H1 (cell line): ENCODE measurements around the gene SPARCL1. TPM values are rescaled to one million over a fixed set of nuclear protein-coding genes. Genes with fewer than 3 reads are reported as not detected.

Source experiments
- CTCF ChIA-PET: fragments of 300-600 bp; sonication (Branson Sonifier 250); formaldehyde crosslinking; loops from one replicate; lab custom pipeline; 2021; ENCODE audit not compliant: partially characterized antibody; lab: Charles Lee
- POLR2A ChIA-PET: fragments of 300-600 bp; sonication (Branson Sonifier 250); formaldehyde crosslinking; loops from one replicate; lab custom pipeline; 2021; ENCODE audit warnings: inconsistent platforms; ENCODE audit not compliant: partially characterized antibody; lab: Charles Lee
- DNase-seq, 2 experiments: peaks; one replicate each; pipeline versions ENCODE4 v3.0.0 to v3.0.0-alpha.2; 2010 to 2022; ENCODE audit warnings: low spot score in 2 of 2, low read depth in 1 of 2, mixed read lengths in 1 of 2
- FAIRE-seq: peaks from 2 replicates; lab custom pipeline; 2011; peaks lifted over from hg19 to GRCh38; lab: Jason Lieb, UNC
- H2AFZ ChIP-seq: 2 replicates; pipeline ENCODE4 v1.8.1; 2012; ENCODE audit warnings: low read length, inconsistent platforms
- H2AK5ac ChIP-seq: 2 replicates; pipeline ENCODE4 v1.6.1; 2013; ENCODE audit warnings: low read depth, low read length
- H2BK120ac ChIP-seq: replicated peaks from 2 replicates; pipeline ENCODE3; 2013; ENCODE audit warnings: low read depth, low read length, inconsistent platforms
- H2BK12ac ChIP-seq: 2 replicates; pipeline ENCODE4 v1.6.1; 2013; ENCODE audit warnings: low read depth, low read length
- H2BK15ac ChIP-seq: 2 replicates; pipeline ENCODE4 v1.6.1; 2013; ENCODE audit warnings: low read length
- H2BK20ac ChIP-seq: 2 replicates; pipeline ENCODE4 v1.6.1; 2013; ENCODE audit warnings: low read length
- H2BK5ac ChIP-seq: 2 replicates; pipeline ENCODE4 v1.6.1; 2013; ENCODE audit warnings: low read depth, low read length
- H3K14ac ChIP-seq: 2 replicates; pipeline ENCODE4 v1.6.1; 2013; ENCODE audit warnings: inconsistent platforms; ENCODE audit not compliant: insufficient read length
- H3K18ac ChIP-seq: 2 replicates; pipeline ENCODE4 v1.6.1; 2013; ENCODE audit warnings: low read length; ENCODE audit errors: extremely low read depth
- H3K23ac ChIP-seq: 2 replicates; pipeline ENCODE4 v1.6.1; 2013; ENCODE audit warnings: inconsistent platforms; ENCODE audit not compliant: insufficient read length
- H3K23me2 ChIP-seq: 2 replicates; pipeline ENCODE4 v1.6.1; 2013; ENCODE audit warnings: low read depth, low read length
- H3K27ac ChIP-seq: 2 replicates; pipeline ENCODE4 v1.6.1; 2011; ENCODE audit warnings: low read depth, low read length, inconsistent platforms
- H3K27me3 ChIP-seq, 4 experiments: replicated peaks in 1 of 4; 1 replicate in 1 of 4; 2 replicates in 3 of 4; pipeline versions ENCODE4 v1.6.1 to v1.8.1; 2011 to 2013; ENCODE audit warnings: low read length in 3 of 4, mild to moderate bottlenecking in 3 of 4, inconsistent platforms in 2 of 4, mixed read lengths in 2 of 4, moderate library complexity in 1 of 4; ENCODE audit not compliant: control insufficient read depth in 3 of 4, insufficient read depth in 3 of 4; ENCODE audit errors: extremely low read depth in 1 of 4
- H3K36me3 ChIP-seq, 4 experiments: 2 replicates each; pipeline versions ENCODE4 v1.6.1 to v1.8.1; 2011 to 2013; ENCODE audit warnings: mild to moderate bottlenecking in 4 of 4, low read length in 3 of 4, moderate library complexity in 2 of 4, control low read depth in 1 of 4, inconsistent platforms in 1 of 4; ENCODE audit not compliant: insufficient read depth in 4 of 4, control insufficient read depth in 2 of 4
- H3K4ac ChIP-seq: replicated peaks from 2 replicates; pipeline ENCODE3; 2013; ENCODE audit warnings: low read length, low read depth, mixed read lengths, inconsistent platforms; ENCODE audit not compliant: insufficient read length
- H3K4me1 ChIP-seq, 4 experiments: replicated peaks in 1 of 4; 1 replicate in 1 of 4; 2 replicates in 3 of 4; pipeline versions ENCODE4 v1.6.1 to v1.8.1; 2011 to 2013; ENCODE audit warnings: low read length in 3 of 4, inconsistent platforms in 2 of 4, mixed read lengths in 1 of 4; ENCODE audit not compliant: insufficient read depth in 4 of 4, control insufficient read depth in 3 of 4
- H3K4me2 ChIP-seq, 2 experiments: 2 replicates each; pipeline versions ENCODE4 v1.6.1 to v1.8.1; 2011 to 2013; ENCODE audit warnings: low read depth in 2 of 2, low read length in 2 of 2, control low read depth in 1 of 2, inconsistent platforms in 1 of 2, mild to moderate bottlenecking in 1 of 2; ENCODE audit not compliant: insufficient read depth in 1 of 2
- H3K4me3 ChIP-seq, 4 experiments: fragments of 200-600, 300-600 bp in 1 of 4; sonication (generic), shearing (Covaris generic), sonication (Bioruptor Twin) in 1 of 4; 2 replicates each; pipeline versions ENCODE4 v1.5.1 to v1.8.1; 2011 to 2016; ENCODE audit warnings: low read length in 4 of 4, low read depth in 3 of 4, control low read depth in 2 of 4, inconsistent platforms in 2 of 4, mild to moderate bottlenecking in 2 of 4, mixed read lengths in 1 of 4, moderate library complexity in 1 of 4; ENCODE audit not compliant: insufficient read depth in 2 of 4; ENCODE audit errors: extremely low read depth in 1 of 4
- H3K56ac ChIP-seq: replicated peaks from 2 replicates; pipeline ENCODE3; 2013; ENCODE audit warnings: low read depth, mild to moderate bottlenecking, mixed read lengths, low read length, inconsistent platforms; ENCODE audit not compliant: insufficient read length
- H3K79me1 ChIP-seq: 2 replicates; pipeline ENCODE4 v1.6.1; 2013; ENCODE audit warnings: low read depth, low read length, control low read depth
- H3K79me2 ChIP-seq, 2 experiments: 2 replicates each; pipeline versions ENCODE4 v1.6.1 to v1.8.1; 2012 to 2013; ENCODE audit warnings: low read length in 2 of 2, mild to moderate bottlenecking in 2 of 2, inconsistent platforms in 1 of 2; ENCODE audit not compliant: insufficient read depth in 2 of 2, control insufficient read depth in 1 of 2
- H3K9ac ChIP-seq, 4 experiments: replicated peaks in 1 of 4; 1 replicate in 1 of 4; 2 replicates in 3 of 4; pipeline versions ENCODE4 v1.6.1 to v1.8.1; 2011 to 2013; ENCODE audit warnings: low read depth in 3 of 4, low read length in 3 of 4, control low read depth in 2 of 4, mild to moderate bottlenecking in 2 of 4, moderate library complexity in 2 of 4, inconsistent platforms in 1 of 4; ENCODE audit errors: extremely low read depth in 1 of 4
- H3K9me3 ChIP-seq, 2 experiments: 2 replicates each; pipeline versions ENCODE4 v1.6.1 to v1.8.1; 2012 to 2013; ENCODE audit warnings: mild to moderate bottlenecking in 2 of 2, moderate library complexity in 2 of 2, control low read depth in 1 of 2, inconsistent platforms in 1 of 2, low read depth in 1 of 2, low read length in 1 of 2, mixed read lengths in 1 of 2; ENCODE audit not compliant: insufficient read depth in 2 of 2
- H4K20me1 ChIP-seq, 2 experiments: replicated peaks in 1 of 2; 2 replicates each; pipeline versions ENCODE3 to v1.8.1; 2011 to 2013; ENCODE audit warnings: inconsistent platforms in 2 of 2, low read length in 2 of 2, mild to moderate bottlenecking in 1 of 2; ENCODE audit not compliant: insufficient read depth in 2 of 2, control insufficient read depth in 1 of 2
- H4K5ac ChIP-seq: 2 replicates; pipeline ENCODE4 v1.6.1; 2013; ENCODE audit warnings: low read length, low read depth, mixed read lengths, inconsistent platforms; ENCODE audit not compliant: insufficient read length
- H4K8ac ChIP-seq: 2 replicates; pipeline ENCODE4 v1.8.0; 2013; ENCODE audit warnings: mild to moderate bottlenecking, moderate library complexity, low read length, inconsistent platforms; ENCODE audit not compliant: insufficient read depth; ENCODE audit errors: extremely low read depth
- H4K91ac ChIP-seq: replicated peaks from 2 replicates; pipeline ENCODE3; 2013; ENCODE audit warnings: low read length, mixed read lengths, inconsistent platforms; ENCODE audit not compliant: insufficient read length
- EZH2 ChIP-seq: fragments of 200-600 bp; sonication (generic); IDR thresholded peaks from 2 replicates; pipeline ENCODE4 v1.7.1; 2012; ENCODE audit warnings: low read depth, mild to moderate bottlenecking, moderate library complexity, low read length, inconsistent platforms; ENCODE audit not compliant: severe bottlenecking
- NANOG ChIP-seq: IDR thresholded peaks from 2 replicates; pipeline ENCODE4 v1.6.1; 2011; ENCODE audit warnings: low read length, low read depth, mild to moderate bottlenecking, inconsistent platforms; ENCODE audit not compliant: insufficient read depth, poor library complexity, severe bottlenecking
- POLR2AphosphoS5 ChIP-seq: IDR thresholded peaks from 2 replicates; pipeline ENCODE4 v1.6.1; 2011; ENCODE audit warnings: low read depth, low read length
- RAD21 ChIP-seq, 2 experiments: IDR thresholded peaks in 1 of 2; conservative IDR thresholded peaks in 1 of 2; 2 replicates each; pipeline ENCODE4 v1.6.1; 2011; ENCODE audit warnings: low read depth in 2 of 2, low read length in 2 of 2, improper control_type of control experiment in 1 of 2, inconsistent platforms in 1 of 2, mild to moderate bottlenecking in 1 of 2, moderate library complexity in 1 of 2
- RXRA ChIP-seq: IDR thresholded peaks from 2 replicates; pipeline ENCODE4 v1.6.1; 2011; ENCODE audit warnings: low read depth, mild to moderate bottlenecking, low read length, moderate library complexity; ENCODE audit not compliant: insufficient read depth
- SAP30 ChIP-seq: fragments of 300-600 bp; sonication (generic); IDR thresholded peaks from 2 replicates; pipeline ENCODE4 v1.7.1; 2012; ENCODE audit warnings: low read length, moderate library complexity, mild to moderate bottlenecking, inconsistent platforms; ENCODE audit not compliant: insufficient read depth, insufficient replicate concordance
- SIN3A ChIP-seq, 2 experiments: IDR thresholded peaks in 1 of 2; conservative IDR thresholded peaks in 1 of 2; 2 replicates each; pipeline ENCODE4 v1.6.1; 2011 to 2012; ENCODE audit warnings: low read length in 2 of 2, improper control_type of control experiment in 1 of 2, low read depth in 1 of 2, mild to moderate bottlenecking in 1 of 2
- SRF ChIP-seq: IDR thresholded peaks from 2 replicates; pipeline ENCODE4 v1.6.1; 2011; ENCODE audit warnings: mild to moderate bottlenecking, low read depth, low read length, moderate library complexity
- WGBS, 2 experiments: shearing (Covaris generic) in 1 of 2; methylation state at CpG; one replicate each; pipeline versions ENCODE4 v1.1.6 to v1.1.7; 2013 to 2015; ENCODE audit warnings: low lambda C conversion rate in 2 of 2, mixed read lengths in 2 of 2, inconsistent platforms in 1 of 2, low coverage in 1 of 2, missing lambda C conversion rate in 1 of 2; ENCODE audit not compliant: insufficient replicate concordance in 2 of 2, insufficient coverage in 1 of 2, insufficient read length in 1 of 2; ENCODE audit errors: extremely low coverage in 1 of 2, missing lambda C conversion rate in 1 of 2; 5-methylcytosine and 5-hydroxymethylcytosine counted together
- polyA plus RNA-seq, 7 experiments: library from polyadenylated mRNA; depleted of rRNA in 3 of 7; stranded (reverse) in 5 of 7; unstranded in 2 of 7; fragments of >200 nt in 5 of 7; fragments of 200-250 nt in 2 of 7; gene quantifications; 1 replicate in 5 of 7; 2 replicates in 1 of 7; 4 replicates in 1 of 7; pipeline versions ENCODE4 v1.2.1 to v1.2.3, GENCODE V29; 2011 to 2013; ENCODE audit warnings: missing spikeins in 2 of 7, mixed read lengths in 2 of 7
- total RNA-seq: library from RNA; stranded (reverse); fragmentation: NEBNext Ultra II Directional; extraction: Animal tissue kit (Norgen Biotek cat#: 25700); gene quantifications from 2 replicates; pipeline ENCODE4 v1.2.1, GENCODE V29; 2021
- TF ChIP-seq, protein P1 (sequence below), 3 experiments: IDR thresholded peaks; 1 replicate in 2 of 3; 2 replicates in 1 of 3; pipeline versions ENCODE4 v1.5.1 to v1.6.1; 2011; ENCODE audit warnings: low read length in 3 of 3, mild to moderate bottlenecking in 3 of 3, inconsistent platforms in 2 of 3, low read depth in 1 of 3, moderate library complexity in 1 of 3; ENCODE audit not compliant: insufficient read depth in 1 of 3; ENCODE audit errors: control extremely low read depth in 1 of 3

The SPARCL1 gene
- total and polyA plus RNA-seq, 2 of the 8 experiments (the other 6 are each of a cell fraction or from before 2014, with no cell fraction given), result 0.48 to 0.51 TPM

DNA sequence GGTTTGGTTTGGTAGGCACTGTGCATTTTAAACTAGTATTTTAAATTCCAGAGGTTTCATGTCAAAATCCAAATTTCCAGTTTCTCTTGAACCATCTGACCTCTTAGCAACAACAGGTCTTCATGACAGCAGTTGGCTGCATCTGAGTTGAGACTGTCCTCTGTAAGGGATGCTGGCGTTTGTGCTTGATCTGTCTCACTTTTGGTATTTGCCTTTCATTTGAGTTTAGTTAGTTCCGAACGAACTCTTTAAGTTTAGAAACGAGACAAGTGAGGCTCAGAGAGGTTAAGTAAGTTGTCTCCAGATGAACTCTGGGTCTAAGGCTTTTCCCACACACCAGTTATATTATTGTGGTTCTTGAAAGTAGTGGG is 29.1 kb downstream of the SPARCL1 start:
- H2AK5ac ChIP-seq, result no peak overlapping the region
- no peak overlapping the region for H2BK120ac ChIP-seq
- no peak overlapping the region for H4K5ac ChIP-seq
- H3K9ac ChIP-seq, result no peak overlapping the region
- H3K27me3 ChIP-seq, result no peaks in the 10 kb centered on the region
- DNase-seq, result no peak
- no peak overlapping the region for H3K56ac ChIP-seq
- H3K4me1 ChIP-seq, result no peaks in the 10 kb centered on the region
- H2BK15ac ChIP-seq, result no peak overlapping the region
- H2BK20ac ChIP-seq, result no peak overlapping the region
- H3K4me3 ChIP-seq, result no peak overlapping the region
- no peak overlapping the region for H2BK12ac ChIP-seq
- no peak overlapping the region for H3K4ac ChIP-seq
- ChIA-PET POLR2A (no interaction called here), CTCF (interaction anchor here (1.1 to 2.5 kb wide), 2 partner anchors 338 to 349 kb away, joined by 3 to 5 read pairs; no protein-coding TSS in a partner anchor)
- H3K14ac ChIP-seq, result no peak overlapping the region
- no peaks in the 10 kb centered on the region for H4K20me1 ChIP-seq
- H3K4me2 ChIP-seq, result no peak overlapping the region
- no peak for FAIRE-seq
- 37% methylated on average over 4 of the region's 4 CpGs; no CpG with 5 or more reads in 1 of the 2 experiments for WGBS, 2 experiments
- no peak overlapping the region for H3K18ac ChIP-seq
- no peaks in the 10 kb centered on the region for H3K9me3 ChIP-seq
- no peak overlapping the region for H4K8ac ChIP-seq
- no peaks in the 10 kb centered on the region for H3K23me2 ChIP-seq
- H4K91ac ChIP-seq, result no peak overlapping the region
- H3K23ac ChIP-seq, result no peak overlapping the region
- H3K27ac ChIP-seq, result no peak overlapping the region
- H3K36me3 ChIP-seq, result no peaks in the 10 kb centered on the region
- H3K79me2 ChIP-seq, result no peaks in the 10 kb centered on the region
- no peak overlapping the region for H2BK5ac ChIP-seq
- H3K79me1 ChIP-seq, result no peaks in the 10 kb centered on the region
- H2AFZ ChIP-seq, result no peak overlapping the region
- TF ChIP-seq NANOG (no peak), RAD21 (IDR thresholded peaks at IDR 0.05 in 1 of 2, conservative IDR thresholded peaks at IDR 0.05 in 1 of 2; ENCODE audit: low read depth in 2 of 2, low read length in 2 of 2) (no peak), EZH2 (no peak), RXRA (no peak), POLR2AphosphoS5 (no peak), SRF (no peak), SIN3A (conservative IDR thresholded peaks at IDR 0.05 in 1 of 2, IDR thresholded peaks at IDR 0.05 in 1 of 2; ENCODE audit: low read depth in 1 of 2, low read length in 2 of 2) (no peak), SAP30 (no peak)
- TF ChIP-seq, protein P1, sequence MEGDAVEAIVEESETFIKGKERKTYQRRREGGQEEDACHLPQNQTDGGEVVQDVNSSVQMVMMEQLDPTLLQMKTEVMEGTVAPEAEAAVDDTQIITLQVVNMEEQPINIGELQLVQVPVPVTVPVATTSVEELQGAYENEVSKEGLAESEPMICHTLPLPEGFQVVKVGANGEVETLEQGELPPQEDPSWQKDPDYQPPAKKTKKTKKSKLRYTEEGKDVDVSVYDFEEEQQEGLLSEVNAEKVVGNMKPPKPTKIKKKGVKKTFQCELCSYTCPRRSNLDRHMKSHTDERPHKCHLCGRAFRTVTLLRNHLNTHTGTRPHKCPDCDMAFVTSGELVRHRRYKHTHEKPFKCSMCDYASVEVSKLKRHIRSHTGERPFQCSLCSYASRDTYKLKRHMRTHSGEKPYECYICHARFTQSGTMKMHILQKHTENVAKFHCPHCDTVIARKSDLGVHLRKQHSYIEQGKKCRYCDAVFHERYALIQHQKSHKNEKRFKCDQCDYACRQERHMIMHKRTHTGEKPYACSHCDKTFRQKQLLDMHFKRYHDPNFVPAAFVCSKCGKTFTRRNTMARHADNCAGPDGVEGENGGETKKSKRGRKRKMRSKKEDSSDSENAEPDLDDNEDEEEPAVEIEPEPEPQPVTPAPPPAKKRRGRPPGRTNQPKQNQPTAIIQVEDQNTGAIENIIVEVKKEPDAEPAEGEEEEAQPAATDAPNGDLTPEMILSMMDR (IDR thresholded peaks at IDR 0.05; ENCODE audit: control extremely low read depth in 1 of 3, insufficient read depth in 1 of 3, low read depth in 1 of 3, low read length in 3 of 3), result no peak
